Osteocyte (in vitro differentiated cells): ENCODE data around the gene PSEN1. TPM values are rescaled to one million over a fixed set of nuclear protein-coding genes. Genes with fewer than 3 reads are reported as not detected.

Experiments used
- DNase-seq: peaks from one replicate; pipeline ENCODE4 v3.0.0; 2021; ENCODE audit warnings: mixed read lengths; ENCODE audit not compliant: unreplicated experiment; ENCODE audit errors: extremely low spot score
- H3K27ac Mint-ChIP-seq: one replicate; pipeline ENCODE4 v1.8.0; 2021; ENCODE audit warnings: mild to moderate bottlenecking, mixed read lengths; ENCODE audit not compliant: unreplicated experiment
- H3K27me3 Mint-ChIP-seq: one replicate; pipeline ENCODE4 v1.8.0; 2021; ENCODE audit warnings: mixed read lengths; ENCODE audit not compliant: unreplicated experiment
- H3K36me3 Mint-ChIP-seq: one replicate; pipeline ENCODE4 v1.8.0; 2021; ENCODE audit warnings: mixed read lengths; ENCODE audit not compliant: unreplicated experiment
- H3K4me1 Mint-ChIP-seq: one replicate; pipeline ENCODE4 v1.8.0; 2021; ENCODE audit warnings: mixed read lengths; ENCODE audit not compliant: unreplicated experiment
- H3K4me3 Mint-ChIP-seq: one replicate; pipeline ENCODE4 v1.8.0; 2021; ENCODE audit warnings: mild to moderate bottlenecking, moderate library complexity, mixed read lengths; ENCODE audit not compliant: unreplicated experiment
- H3K9me3 Mint-ChIP-seq: one replicate; pipeline ENCODE4 v1.8.0; 2021; ENCODE audit warnings: mixed read lengths; ENCODE audit not compliant: unreplicated experiment
- CTCF ChIP-seq: fragments of 200-600 bp; sonication (generic); IDR thresholded peaks from 2 replicates; pipeline ENCODE4 v1.5.0; 2021; ENCODE audit warnings: antibody characterized with exemption, mild to moderate bottlenecking, moderate library complexity
- total RNA-seq: library from RNA; stranded (reverse); gene quantifications from 2 replicates; pipeline ENCODE4 v1.2.1, GENCODE V29; 2021

PSEN1 gene
- total RNA-seq, 1 donor from 2014 or later: 64.4 TPM

- Mint-ChIP-seq H3K4me3 (no peak overlapping the region), H3K27me3 (no peaks in the 10 kb centered on the region), H3K36me3 (peaks cover 13% of the 10 kb centered on the region), H3K27ac (no peak overlapping the region), H3K9me3 (no peaks in the 10 kb centered on the region), H3K4me1 (peaks cover 8% of the 10 kb centered on the region)
- no peak for TF ChIP-seq CTCF
- no peak for DNase-seq
Measured at GRCh38 chr14:73249108-73249507, 112.8 kb downstream of the PSEN1 start.

GRCh38 chr14:73249564-73250316, 113.4 kb downstream of the PSEN1 start:
- Mint-ChIP-seq H3K4me1 (peaks cover 8% of the 10 kb centered on the region), H3K36me3 (peaks cover 13% of the 10 kb centered on the region), H3K27ac (no peak overlapping the region), H3K4me3 (no peak overlapping the region), H3K27me3 (no peaks in the 10 kb centered on the region), H3K9me3 (no peaks in the 10 kb centered on the region)
- no peak for DNase-seq
- TF ChIP-seq CTCF: no peak

- no peak for TF ChIP-seq CTCF
- peaks cover 17% of the 10 kb centered on the region for H3K36me3 Mint-ChIP-seq
- DNase-seq: no peak
Measured at GRCh38 chr14:73250317-73250713, 114.0 kb downstream of the PSEN1 start.

GRCh38 chr14:73250781-73251500, 114.6 kb downstream of the PSEN1 start:
- no peak overlapping the region for H3K4me3 Mint-ChIP-seq
- H3K36me3 Mint-ChIP-seq: peaks cover 19% of the 10 kb centered on the region
- H3K9me3 Mint-ChIP-seq: no peaks in the 10 kb centered on the region
- no peaks in the 10 kb centered on the region for H3K27me3 Mint-ChIP-seq
- TF ChIP-seq CTCF: no peak
- DNase-seq: no peak
- H3K27ac Mint-ChIP-seq: no peak overlapping the region
- H3K4me1 Mint-ChIP-seq: peaks cover 8% of the 10 kb centered on the region

More at GRCh38 chr14:73250317-73250713, 114.0 kb downstream of the PSEN1 start:
- H3K4me1 Mint-ChIP-seq: peaks cover 8% of the 10 kb centered on the region
- no peaks in the 10 kb centered on the region for H3K9me3 Mint-ChIP-seq
- H3K4me3 Mint-ChIP-seq: no peak overlapping the region
- H3K27me3 Mint-ChIP-seq: no peaks in the 10 kb centered on the region
- no peak overlapping the region for H3K27ac Mint-ChIP-seq

GRCh38 chr14:73251516-73252215, 115.4 kb downstream of the PSEN1 start:
- Mint-ChIP-seq H3K27ac (no peak overlapping the region), H3K4me1 (peaks cover 6% of the 10 kb centered on the region)
- no peak for TF ChIP-seq CTCF

More at GRCh38 chr14:73251516-73252215, 115.4 kb downstream of the PSEN1 start:
- H3K27me3 Mint-ChIP-seq: no peaks in the 10 kb centered on the region
- H3K36me3 Mint-ChIP-seq: peaks cover 16% of the 10 kb centered on the region
- no peak overlapping the region for H3K4me3 Mint-ChIP-seq
- no peaks in the 10 kb centered on the region for H3K9me3 Mint-ChIP-seq
- DNase-seq: no peak
